Testis (tissue), 2 donors: ENCODE results near the gene DPYD.

ENCODE experiments used
- POLR2A ChIP-seq: fragments of 450-650 bp; IDR thresholded peaks from one replicate; pipeline ENCODE4 v1.6.1; 2017; ENCODE audit warnings: antibody characterized with exemption, mild to moderate bottlenecking, moderate library complexity
- TF ChIP-seq, protein P1 (sequence below), 3 experiments: fragments of 450-650 bp in 2 of 3; fragments of 200-600 bp in 1 of 3; sonication (generic) in 1 of 3; IDR thresholded peaks; one replicate each; pipeline ENCODE4 v1.5.1; 2016 to 2019; ENCODE audit warnings: antibody characterized with exemption in 3 of 3, mild to moderate bottlenecking in 2 of 3, moderate library complexity in 1 of 3

DNA sequence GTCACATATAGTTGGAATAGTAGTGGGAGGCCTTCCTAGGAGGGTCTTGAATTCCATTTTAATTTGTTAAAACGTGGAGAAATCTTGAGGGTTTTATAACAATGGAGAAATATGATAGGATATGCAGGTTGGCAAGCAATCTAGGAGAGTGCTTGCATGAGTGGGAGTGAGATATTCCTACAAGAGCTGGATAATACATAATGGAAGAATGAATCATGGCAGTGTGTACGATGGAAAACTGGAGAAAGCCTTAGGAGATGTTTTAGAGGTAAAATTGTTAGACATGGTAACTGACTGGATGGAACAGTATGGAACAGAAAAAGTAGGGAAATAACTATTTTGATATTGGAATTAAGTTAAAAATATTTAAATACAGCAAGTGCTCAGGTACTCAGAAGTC lies 846.9 kb downstream of the DPYD start:
- TF ChIP-seq, protein P1, sequence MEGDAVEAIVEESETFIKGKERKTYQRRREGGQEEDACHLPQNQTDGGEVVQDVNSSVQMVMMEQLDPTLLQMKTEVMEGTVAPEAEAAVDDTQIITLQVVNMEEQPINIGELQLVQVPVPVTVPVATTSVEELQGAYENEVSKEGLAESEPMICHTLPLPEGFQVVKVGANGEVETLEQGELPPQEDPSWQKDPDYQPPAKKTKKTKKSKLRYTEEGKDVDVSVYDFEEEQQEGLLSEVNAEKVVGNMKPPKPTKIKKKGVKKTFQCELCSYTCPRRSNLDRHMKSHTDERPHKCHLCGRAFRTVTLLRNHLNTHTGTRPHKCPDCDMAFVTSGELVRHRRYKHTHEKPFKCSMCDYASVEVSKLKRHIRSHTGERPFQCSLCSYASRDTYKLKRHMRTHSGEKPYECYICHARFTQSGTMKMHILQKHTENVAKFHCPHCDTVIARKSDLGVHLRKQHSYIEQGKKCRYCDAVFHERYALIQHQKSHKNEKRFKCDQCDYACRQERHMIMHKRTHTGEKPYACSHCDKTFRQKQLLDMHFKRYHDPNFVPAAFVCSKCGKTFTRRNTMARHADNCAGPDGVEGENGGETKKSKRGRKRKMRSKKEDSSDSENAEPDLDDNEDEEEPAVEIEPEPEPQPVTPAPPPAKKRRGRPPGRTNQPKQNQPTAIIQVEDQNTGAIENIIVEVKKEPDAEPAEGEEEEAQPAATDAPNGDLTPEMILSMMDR (IDR thresholded peaks at IDR 0.05) = no peak
- TF ChIP-seq POLR2A = no peak
